Neuron (in vitro differentiated cells): ENCODE results near the gene S100A4.

Experiments used
- H2AFZ ChIP-seq: one replicate; pipeline ENCODE4 v1.6.1; 2013; ENCODE audit warnings: low read depth, mild to moderate bottlenecking, inconsistent platforms, low read length, moderate library complexity
- H3K27me3 ChIP-seq: one replicate; pipeline ENCODE4 v1.6.1; 2013; ENCODE audit warnings: low read length; ENCODE audit not compliant: insufficient read depth
- H3K36me3 ChIP-seq: one replicate; pipeline ENCODE4 v1.6.1; 2013; ENCODE audit warnings: low read length; ENCODE audit not compliant: insufficient read depth
- H3K4me1 ChIP-seq: one replicate; pipeline ENCODE4 v1.6.1; 2013; ENCODE audit warnings: low read length; ENCODE audit not compliant: insufficient read depth
- H3K4me3 ChIP-seq: 2 replicates; pipeline ENCODE4 v1.5.1; 2013; ENCODE audit warnings: mild to moderate bottlenecking, low read length, moderate library complexity
- H3K9me3 ChIP-seq: one replicate; pipeline ENCODE4 v1.6.1; 2013; ENCODE audit warnings: low read length

Gene S100A4

DNA sequence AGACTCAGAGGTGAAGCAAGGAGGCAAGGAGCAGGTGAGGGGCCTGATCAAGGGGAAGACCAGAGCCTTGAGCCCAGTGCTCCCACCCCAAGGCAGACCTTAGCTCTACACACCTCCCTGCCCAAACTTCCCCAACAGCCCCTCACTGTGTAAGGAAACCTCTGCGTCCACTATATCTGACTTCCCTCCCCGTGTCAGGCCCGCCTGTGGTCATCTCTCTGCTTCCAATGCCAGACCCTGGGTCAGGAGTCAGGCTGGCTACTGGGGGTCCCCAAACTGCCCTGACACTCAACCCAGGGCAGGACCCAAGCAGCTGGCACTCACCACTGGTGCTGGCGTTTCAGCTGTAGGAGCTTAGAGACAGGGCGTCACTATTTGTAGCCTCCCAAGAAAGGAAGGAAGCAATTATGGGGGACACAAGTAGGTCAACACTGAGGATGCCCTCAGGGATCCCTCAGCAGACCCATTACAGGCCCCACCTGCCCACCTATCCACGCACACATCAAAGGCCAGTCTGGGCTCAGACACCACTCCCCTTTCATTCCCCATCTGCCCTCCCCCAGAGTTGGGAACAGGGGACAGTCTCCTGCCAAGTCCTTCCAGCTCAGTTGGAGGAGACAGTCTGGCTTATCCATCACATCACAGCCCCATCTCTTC lies 4.3 kb upstream of the S100A4 start:
- Histone ChIP-seq H2AFZ (no peak overlapping the region), H3K9me3 (no peaks in the 10 kb centered on the region), H3K36me3 (no peaks in the 10 kb centered on the region), H3K4me3 (no peak overlapping the region), H3K27me3 (peaks cover 17% of the 10 kb centered on the region), H3K4me1 (peaks cover 9% of the 10 kb centered on the region)

DNA sequence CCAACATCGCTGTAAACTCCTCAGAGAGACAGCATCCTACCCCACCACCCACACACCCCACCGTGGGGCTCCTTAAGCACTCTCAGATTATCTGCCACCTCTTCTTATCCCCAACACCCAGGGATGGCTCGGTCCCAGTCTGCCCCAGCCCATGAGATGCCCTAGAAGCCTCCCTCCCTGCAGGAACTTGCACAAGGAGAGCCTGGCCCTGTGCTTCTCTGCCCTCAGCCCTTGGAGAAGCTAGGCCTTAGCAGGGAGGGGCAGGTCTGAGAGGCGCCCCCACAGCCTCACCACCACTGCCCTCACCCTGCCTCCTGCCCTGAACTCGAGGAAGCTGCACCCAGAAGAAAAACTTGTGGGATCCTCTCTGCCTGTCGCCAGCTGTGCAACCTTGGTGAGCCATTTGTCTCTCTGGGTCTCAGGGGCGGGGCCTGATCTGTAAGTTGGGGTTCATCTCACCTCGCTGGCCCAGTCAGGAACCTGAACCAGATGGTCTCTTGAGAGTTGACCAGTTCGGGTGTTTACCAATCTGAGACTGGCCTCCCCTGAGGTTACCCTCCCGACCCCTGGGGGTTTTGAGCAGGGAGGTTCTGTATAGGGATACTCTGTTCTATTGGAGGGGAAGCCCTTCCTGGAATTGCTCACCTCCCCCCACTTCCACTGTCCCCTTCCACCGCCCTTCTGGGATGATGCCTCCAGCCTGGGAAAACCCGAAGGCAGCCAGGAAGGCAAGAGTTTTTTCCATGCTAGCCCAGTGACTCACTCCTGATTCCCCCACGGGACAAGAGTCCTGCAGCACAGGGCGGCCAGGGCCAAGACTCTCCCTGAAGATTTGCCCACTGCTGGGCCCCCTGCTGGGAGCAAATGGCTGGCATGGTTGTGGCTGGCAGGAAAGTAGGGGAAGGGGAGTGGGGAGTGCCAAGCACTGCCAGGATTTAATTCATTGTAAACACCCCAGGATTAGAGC lies 3.4 kb upstream of the S100A4 start, which contains the start of gene S100A3:
TSS of gene S100A3 (minus strand) at position 537 of the 967 bp plus-strand sequence. CDS start 773 bp downstream, outside the sequence.
- H3K9me3 ChIP-seq: no peaks in the 10 kb centered on the region
- H2AFZ ChIP-seq: no peak within 1 kb of the TSS
- no peak within 1 kb of the TSS for H3K4me3 ChIP-seq
- H3K27me3 ChIP-seq: peaks cover 17% of the 10 kb centered on the region
- no peaks in the 10 kb centered on the region for H3K36me3 ChIP-seq
- peaks cover 12% of the 10 kb centered on the region for H3K4me1 ChIP-seq

DNA sequence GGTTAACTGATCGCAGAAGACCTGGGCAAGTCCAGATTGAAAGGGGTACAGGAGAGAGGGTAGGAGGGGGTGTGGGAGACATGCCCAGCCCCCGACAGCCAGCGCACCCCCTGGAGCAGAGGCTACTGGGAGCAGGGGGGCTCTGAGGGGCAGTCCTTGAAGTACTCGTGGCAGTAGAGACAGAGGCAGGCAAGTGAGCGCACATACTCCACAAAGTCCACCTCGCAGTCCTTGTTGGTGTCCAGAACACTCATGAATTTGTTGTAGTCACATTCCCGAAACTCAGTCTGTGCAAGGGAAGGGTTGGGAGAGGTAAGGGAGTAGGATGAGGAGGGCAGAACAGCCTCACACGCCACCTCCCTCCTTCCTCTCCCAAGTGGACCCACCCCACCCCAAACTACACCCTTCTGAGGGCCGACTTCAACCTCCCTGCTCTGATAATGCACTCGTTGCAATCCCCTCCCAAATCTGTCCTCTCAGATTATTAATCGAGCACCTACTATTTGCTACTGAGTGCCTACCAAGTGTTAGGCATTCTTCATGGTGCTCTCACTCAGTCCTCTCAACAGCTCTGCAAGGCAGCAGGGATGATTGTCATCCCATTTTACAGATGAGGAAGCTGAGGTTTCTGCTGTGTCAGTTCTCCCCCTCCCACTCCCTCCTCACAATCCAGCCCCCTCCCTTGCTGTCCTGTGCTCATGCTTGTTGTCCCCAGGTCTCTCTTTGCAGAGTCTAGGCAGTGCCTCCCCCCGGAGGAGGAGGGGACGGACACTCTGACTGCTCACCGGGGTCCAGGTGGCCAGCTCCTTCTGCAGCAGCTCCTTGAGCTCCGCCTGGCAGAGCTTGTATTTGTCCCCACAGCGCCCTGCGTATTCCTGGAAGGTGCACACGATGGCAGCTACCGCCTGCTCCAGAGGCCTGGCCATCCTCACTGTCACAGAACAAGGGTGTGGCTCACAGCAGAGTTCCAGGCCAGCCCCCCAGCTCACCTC lies 2.2 kb upstream of the S100A4 start:
- H3K4me1 ChIP-seq: peaks cover 12% of the 10 kb centered on the region
- H3K9me3 ChIP-seq: no peaks in the 10 kb centered on the region
- H3K4me3 ChIP-seq: no peak overlapping the region
- peaks cover 17% of the 10 kb centered on the region for H3K27me3 ChIP-seq
- H3K36me3 ChIP-seq: no peaks in the 10 kb centered on the region
- H2AFZ ChIP-seq: no peak overlapping the region

DNA sequence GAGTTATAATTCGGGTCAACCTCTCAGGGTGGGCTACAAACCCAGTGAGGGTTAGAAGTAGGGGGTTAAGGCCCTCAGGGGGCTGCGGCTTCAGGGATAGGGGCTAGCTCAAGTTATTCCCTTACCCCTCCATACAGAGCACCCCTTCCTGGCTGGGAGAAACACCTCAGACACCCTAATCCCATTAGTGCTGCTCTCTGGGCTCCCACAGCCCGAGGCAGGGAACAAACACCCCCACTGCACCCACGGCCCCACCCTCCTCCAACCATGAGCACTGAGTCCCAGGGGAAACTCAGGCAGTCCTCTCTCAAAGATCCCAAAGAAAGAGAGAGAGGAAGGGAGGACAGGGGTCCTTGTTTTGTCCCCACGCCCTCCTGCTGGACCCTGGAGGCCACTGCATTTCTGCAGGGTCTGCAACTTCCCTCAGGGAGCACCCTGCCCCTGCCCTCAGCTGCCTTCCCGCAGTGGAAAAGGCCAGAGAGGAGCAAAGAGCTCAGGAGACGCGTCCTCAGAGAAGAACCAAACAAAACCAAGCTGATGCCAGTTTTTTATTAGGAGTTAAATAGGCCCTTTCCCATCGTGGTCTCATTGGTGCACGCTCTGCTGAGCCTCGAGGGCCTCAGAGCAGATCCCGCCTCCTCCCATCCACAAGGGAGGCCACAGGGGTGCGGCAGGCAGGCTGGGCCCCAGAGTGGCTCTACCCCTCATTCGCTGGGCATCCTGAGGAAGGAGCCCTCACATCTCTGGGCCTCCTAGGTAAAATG lies 1.4 kb upstream of the S100A4 start:
- H3K4me1 ChIP-seq: peaks cover 12% of the 10 kb centered on the region
- H3K4me3 ChIP-seq: no peak overlapping the region
- H3K27me3 ChIP-seq: peaks cover 17% of the 10 kb centered on the region
- H3K9me3 ChIP-seq: no peaks in the 10 kb centered on the region
- H2AFZ ChIP-seq: no peak overlapping the region
- no peaks in the 10 kb centered on the region for H3K36me3 ChIP-seq

DNA sequence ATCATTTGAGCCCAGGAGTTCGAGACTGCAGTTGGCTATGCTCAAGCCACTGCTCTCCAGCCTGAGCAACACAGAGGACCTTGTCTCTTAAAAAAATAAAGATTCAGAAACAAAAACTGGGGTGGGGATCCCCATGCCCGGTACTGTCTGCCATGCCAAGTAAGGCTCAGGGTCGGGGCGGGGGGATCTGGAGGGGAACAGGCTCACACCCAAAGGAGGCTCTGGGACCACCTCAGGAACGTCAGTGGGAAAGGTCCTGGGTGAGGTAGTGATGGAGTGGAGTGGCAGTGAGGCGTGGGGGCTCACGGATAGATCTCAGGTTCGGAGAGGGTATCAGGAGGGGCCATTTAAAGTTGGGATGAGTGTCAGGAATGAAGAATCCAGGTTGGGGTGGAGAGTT lies 765 bp upstream of the S100A4 start:
- H3K9me3 ChIP-seq: no peaks in the 10 kb centered on the region
- H3K36me3 ChIP-seq: no peaks in the 10 kb centered on the region
- peaks cover 12% of the 10 kb centered on the region for H3K4me1 ChIP-seq
- peaks cover 17% of the 10 kb centered on the region for H3K27me3 ChIP-seq
- no peak overlapping the region for H2AFZ ChIP-seq
- no peak overlapping the region for H3K4me3 ChIP-seq

DNA sequence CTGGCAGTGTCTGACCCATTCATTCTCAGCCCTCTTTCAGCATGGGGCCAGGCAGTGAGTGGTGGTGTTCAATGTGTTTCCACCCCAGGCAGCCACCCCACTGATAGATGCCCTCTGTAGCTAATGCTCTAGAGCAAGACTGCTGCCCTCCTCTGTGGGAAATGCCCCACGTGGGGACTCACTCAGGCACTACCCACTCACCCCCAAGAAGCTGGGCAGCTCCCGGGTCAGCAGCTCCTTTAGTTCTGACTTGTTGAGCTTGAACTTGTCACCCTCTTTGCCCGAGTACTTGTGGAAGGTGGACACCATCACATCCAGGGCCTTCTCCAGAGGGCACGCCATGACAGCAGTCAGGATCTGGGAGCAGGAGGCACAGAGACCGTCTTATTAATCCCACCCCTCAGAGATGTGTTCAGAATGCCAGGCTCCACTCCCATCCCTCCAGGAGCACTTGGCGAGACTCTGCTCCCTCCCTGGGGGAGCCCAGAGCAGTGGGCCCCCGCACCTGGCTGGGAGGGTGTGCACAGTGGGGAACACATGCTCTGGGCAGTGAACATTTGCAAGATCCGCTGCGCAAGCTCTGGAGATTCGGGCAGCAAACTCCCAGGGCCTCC lies 1.0 kb downstream of the S100A4 start:
- Histone ChIP-seq H3K27me3 (peaks cover 5% of the 10 kb centered on the region), H3K36me3 (no peaks in the 10 kb centered on the region), H3K4me1 (peaks cover 12% of the 10 kb centered on the region), H3K9me3 (no peaks in the 10 kb centered on the region), H2AFZ (peak overlapping the region; percentile 30), H3K4me3 (no peak overlapping the region)

DNA sequence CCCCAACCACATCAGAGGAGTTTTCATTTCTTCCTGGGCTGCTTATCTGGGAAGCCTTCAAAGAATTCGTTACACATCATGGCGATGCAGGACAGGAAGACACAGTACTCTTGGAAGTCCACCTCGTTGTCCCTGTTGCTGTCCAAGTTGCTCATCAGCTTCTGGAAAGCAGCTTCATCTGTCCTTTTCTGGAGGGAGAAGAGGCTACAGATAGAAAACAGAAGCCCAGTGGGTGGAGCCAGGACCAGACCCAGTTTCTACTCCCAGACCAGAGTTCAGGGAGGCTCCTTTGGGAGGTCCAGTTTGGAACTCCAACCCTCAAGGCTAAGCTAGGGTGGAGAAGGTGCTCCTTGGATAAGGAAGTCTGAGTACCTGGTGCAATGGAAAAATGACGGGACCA lies 1.9 kb downstream of the S100A4 start:
- H3K27me3 ChIP-seq: no peaks in the 10 kb centered on the region
- H3K4me1 ChIP-seq: peaks cover 12% of the 10 kb centered on the region
- no peak overlapping the region for H3K4me3 ChIP-seq
- H2AFZ ChIP-seq: no peak overlapping the region
- H3K9me3 ChIP-seq: no peaks in the 10 kb centered on the region
- H3K36me3 ChIP-seq: no peaks in the 10 kb centered on the region

DNA sequence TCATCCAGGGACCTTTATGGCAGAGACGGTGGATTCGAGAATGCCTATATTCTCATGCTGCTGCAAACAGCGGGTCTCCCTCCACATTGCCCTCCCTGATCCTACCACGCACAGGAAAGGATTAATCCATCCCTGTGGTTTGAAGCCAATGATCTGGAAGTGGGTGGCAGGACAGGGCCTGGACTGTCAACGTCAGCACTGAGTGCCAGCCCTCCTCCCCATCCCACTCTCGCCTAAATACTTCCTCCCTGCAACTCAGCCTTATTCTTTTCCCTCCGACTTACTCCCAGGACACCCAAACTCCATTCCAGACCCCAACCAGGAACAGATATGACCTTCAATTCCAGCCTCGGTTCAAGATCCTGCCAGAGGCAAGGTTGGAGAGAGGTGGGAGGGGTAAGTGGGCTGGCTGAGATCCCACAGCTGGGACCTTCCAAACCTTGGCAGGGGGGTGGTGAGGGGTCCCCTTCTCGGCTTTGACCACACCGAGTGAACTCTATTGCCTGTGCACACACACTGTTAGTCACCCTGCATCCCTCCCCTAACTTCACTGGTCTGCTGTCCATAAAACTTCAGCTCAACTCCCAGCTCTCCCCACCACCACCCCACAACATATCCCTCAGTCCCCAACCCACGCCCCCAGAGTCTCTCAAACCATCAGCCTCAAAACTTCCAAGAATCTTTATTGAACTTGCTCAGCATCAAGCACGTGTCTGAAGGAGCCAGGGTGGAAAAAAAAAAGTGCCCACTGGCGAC lies 2.5 kb downstream of the S100A4 start:
- no peak overlapping the region for H2AFZ ChIP-seq
- no peaks in the 10 kb centered on the region for H3K36me3 ChIP-seq
- no peaks in the 10 kb centered on the region for H3K9me3 ChIP-seq
- no peaks in the 10 kb centered on the region for H3K27me3 ChIP-seq
- peaks cover 12% of the 10 kb centered on the region for H3K4me1 ChIP-seq
- no peak overlapping the region for H3K4me3 ChIP-seq

DNA sequence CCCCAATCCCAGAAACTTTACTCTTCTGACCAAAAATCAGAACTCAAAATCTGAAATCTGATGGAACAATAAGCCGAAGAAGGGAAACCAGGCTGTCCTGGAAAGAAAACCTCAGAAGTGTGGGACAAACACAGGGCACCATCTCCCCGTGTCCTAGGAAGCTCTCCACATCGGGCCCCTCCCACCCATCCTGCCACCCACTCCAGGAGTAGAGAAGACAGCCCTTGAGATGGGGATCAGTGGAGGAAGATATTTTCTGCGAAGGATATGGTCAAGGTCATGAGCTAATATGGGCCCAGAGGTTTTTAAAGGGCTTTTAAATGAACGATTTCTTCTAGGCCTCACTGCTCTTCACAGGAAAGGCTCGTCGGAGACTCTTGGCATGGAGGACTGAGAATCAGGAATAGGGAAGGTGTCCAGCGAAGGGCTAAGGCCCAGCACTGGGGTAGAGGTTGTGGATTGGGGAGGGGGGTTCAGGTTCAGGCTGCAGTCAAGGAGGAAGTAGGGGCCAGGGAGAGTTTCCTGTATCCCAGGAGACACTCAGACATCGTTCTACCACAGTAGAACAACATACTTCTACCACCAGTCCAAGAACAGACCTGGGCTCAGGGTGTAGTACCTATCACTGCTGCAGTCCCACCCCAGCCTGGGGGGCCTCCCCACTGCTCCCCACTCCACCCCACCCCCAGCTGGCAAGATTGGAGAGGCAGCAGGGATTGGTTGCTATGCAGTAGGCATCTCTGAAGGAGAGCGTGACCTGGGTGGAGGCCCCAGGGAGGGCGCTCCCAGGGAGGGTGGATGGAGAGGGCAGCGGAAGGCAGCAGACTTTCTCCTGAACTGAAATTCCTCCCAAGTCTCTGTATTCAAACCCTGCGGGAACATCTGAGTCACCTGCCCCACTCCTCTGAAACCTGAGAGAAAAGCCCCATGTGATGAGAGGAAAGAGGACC lies 3.7 kb downstream of the S100A4 start:
- Histone ChIP-seq H3K36me3 (no peaks in the 10 kb centered on the region), H3K4me3 (no peak overlapping the region), H3K4me1 (peaks cover 12% of the 10 kb centered on the region), H3K9me3 (no peaks in the 10 kb centered on the region), H2AFZ (no peak overlapping the region), H3K27me3 (no peaks in the 10 kb centered on the region)

DNA sequence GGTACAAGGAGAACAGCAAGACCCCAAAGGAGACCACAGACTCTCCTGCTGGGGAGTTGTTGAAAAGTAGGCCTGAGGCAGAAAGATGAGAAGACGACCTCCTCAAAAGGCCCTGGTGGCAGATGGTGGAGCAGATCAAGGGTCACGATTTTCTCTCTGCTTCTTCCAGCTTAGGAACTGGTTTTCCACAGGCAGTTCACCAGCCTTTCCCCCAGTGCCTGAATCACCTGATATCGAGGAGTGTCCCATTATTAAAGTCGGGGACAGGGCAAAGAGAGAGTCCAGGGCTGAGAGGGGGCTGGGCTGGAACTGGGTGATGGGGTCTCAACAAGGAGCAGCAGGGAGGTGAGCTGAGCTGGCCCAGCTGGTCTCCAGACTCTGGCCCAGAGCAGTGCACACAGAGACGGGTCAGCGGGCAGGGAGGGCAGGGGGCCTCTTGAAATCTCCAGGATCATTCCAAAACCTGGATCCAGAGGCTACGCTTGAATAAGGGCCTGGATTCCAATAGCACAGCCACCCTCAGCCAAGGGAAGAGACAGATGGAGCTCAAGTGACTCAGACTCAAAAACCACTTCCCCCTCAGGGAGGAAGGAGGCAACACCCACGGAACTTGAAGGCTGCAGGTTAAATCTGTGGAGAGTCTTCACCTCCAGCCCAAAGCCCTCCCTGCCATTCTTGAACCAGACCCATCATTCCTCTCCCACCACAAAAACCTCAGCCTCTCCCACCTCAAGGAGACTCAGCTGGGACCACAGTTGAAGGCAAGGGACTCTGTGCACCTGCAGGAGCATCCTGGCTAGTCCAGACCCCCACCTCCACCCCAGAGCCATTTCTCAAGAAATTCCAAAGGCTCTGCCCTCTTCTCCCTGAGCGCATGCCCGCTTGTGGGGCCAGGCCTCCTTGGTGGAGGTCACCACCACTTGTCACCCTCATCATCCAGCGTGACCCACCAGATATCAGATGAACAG lies 4.9 kb downstream of the S100A4 start, which contains the start of gene S100A5:
TSS of gene S100A5 (minus strand) at position 541 of the 968 bp plus-strand sequence. CDS start 743 bp downstream, outside the sequence.
- peaks cover 10% of the 10 kb centered on the region for H3K27me3 ChIP-seq
- H3K4me3 ChIP-seq: no peak within 1 kb of the TSS
- no peak within 1 kb of the TSS for H2AFZ ChIP-seq
- no peaks in the 10 kb centered on the region for H3K9me3 ChIP-seq
- H3K36me3 ChIP-seq: no peaks in the 10 kb centered on the region
- peaks cover 12% of the 10 kb centered on the region for H3K4me1 ChIP-seq
